ENCODE measurements around the gene CECR2.

Gene CECR2

GRCh38 chr22:17342361-17342760 is 26.9 kb upstream of the CECR2 start:
- Histone ChIP-seq H3K27me3 (replicated peaks; ENCODE audit: control insufficient read depth, insufficient read depth, low read length, poor library complexity, severe bottlenecking) (no peaks in the 10 kb centered on the region), H3K36me3 (ENCODE audit: control insufficient read depth, insufficient read depth, low read length) (no peaks in the 10 kb centered on the region), H3K9me3 (ENCODE audit: control insufficient read depth, low read length) (no peaks in the 10 kb centered on the region), H3K4me1 (ENCODE audit: control insufficient read depth, insufficient read depth, low read length, poor library complexity, severe bottlenecking) (no peaks in the 10 kb centered on the region), H3K27ac (ENCODE audit: insufficient read depth, low read length, poor library complexity, severe bottlenecking) (no peak overlapping the region), H3K4me3 (ENCODE audit: insufficient read depth, low read depth, low read length, poor library complexity, severe bottlenecking) (no peak overlapping the region)
- no peak for DNase-seq

- no peaks in the 10 kb centered on the region for H3K36me3 ChIP-seq (ENCODE audit: control insufficient read depth, insufficient read depth, low read length)
- no peak for DNase-seq
- no peaks in the 10 kb centered on the region for H3K9me3 ChIP-seq (ENCODE audit: control insufficient read depth, low read length)
- H3K27me3 ChIP-seq (replicated peaks; ENCODE audit: control insufficient read depth, insufficient read depth, low read length, poor library complexity, severe bottlenecking): no peaks in the 10 kb centered on the region
- H3K4me3 ChIP-seq (ENCODE audit: insufficient read depth, low read depth, low read length, poor library complexity, severe bottlenecking): no peak overlapping the region
- H3K27ac ChIP-seq (ENCODE audit: insufficient read depth, low read length, poor library complexity, severe bottlenecking): no peak overlapping the region
- no peaks in the 10 kb centered on the region for H3K4me1 ChIP-seq (ENCODE audit: control insufficient read depth, insufficient read depth, low read length, poor library complexity, severe bottlenecking)
These were observed 25.5 kb upstream of the CECR2 start for GRCh38 chr22:17343766-17344165.

DNA sequence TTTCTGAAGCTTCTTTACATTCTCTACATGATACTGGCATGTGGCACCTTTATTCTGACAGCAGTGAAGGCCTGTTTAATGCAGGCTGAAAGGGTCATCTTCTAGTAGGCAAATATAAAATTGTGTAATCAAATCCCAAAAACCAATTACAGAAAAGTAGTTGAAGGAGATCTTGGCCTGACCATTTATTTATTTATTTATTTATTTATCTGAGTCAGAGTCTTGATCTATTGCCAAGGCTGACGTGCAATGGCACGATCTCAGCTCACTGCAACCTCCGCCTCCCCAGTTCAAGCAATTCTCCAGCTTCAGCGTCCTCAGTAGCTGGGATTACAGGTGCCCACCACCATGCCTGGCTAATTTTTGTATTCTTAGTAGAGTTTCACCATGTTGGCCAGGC is 22.7 kb upstream of the CECR2 start:
- Histone ChIP-seq H3K36me3 (ENCODE audit: control insufficient read depth, insufficient read depth, low read length) (no peaks in the 10 kb centered on the region), H3K4me1 (ENCODE audit: control insufficient read depth, insufficient read depth, low read length, poor library complexity, severe bottlenecking) (no peaks in the 10 kb centered on the region), H3K27me3 (replicated peaks; ENCODE audit: control insufficient read depth, insufficient read depth, low read length, poor library complexity, severe bottlenecking) (no peaks in the 10 kb centered on the region), H3K27ac (ENCODE audit: insufficient read depth, low read length, poor library complexity, severe bottlenecking) (no peak overlapping the region), H3K9me3 (ENCODE audit: control insufficient read depth, low read length) (no peaks in the 10 kb centered on the region), H3K4me3 (ENCODE audit: insufficient read depth, low read depth, low read length, poor library complexity, severe bottlenecking) (no peak overlapping the region)
- DNase-seq: no peak

DNA sequence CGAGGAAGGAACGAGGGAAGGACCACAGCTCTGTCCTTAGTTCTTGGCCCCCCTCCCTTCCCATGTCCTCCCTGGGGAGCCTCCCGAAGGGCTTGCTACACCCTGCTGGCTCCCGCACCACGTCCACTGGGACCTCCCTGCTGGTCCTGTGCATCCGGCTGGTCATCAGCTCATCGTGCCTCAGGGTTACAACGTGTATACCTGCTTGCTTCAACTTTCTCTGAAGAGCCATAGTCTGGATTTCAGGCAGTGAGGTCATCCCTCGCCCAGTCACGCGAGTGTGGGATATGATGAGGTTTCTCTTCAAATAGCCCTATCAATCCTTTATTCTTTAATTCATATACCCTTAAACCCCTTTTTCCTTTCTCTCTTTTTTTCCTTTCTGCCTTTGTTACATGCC is 21.5 kb upstream of the CECR2 start:
- H3K4me3 ChIP-seq (ENCODE audit: insufficient read depth, low read depth, low read length, poor library complexity, severe bottlenecking): no peak overlapping the region
- no peaks in the 10 kb centered on the region for H3K36me3 ChIP-seq (ENCODE audit: control insufficient read depth, insufficient read depth, low read length)
- H3K4me1 ChIP-seq (ENCODE audit: control insufficient read depth, insufficient read depth, low read length, poor library complexity, severe bottlenecking): no peaks in the 10 kb centered on the region
- no peak for DNase-seq
- H3K9me3 ChIP-seq (ENCODE audit: control insufficient read depth, low read length): no peaks in the 10 kb centered on the region
- no peak overlapping the region for H3K27ac ChIP-seq (ENCODE audit: insufficient read depth, low read length, poor library complexity, severe bottlenecking)
- no peaks in the 10 kb centered on the region for H3K27me3 ChIP-seq (replicated peaks; ENCODE audit: control insufficient read depth, insufficient read depth, low read length, poor library complexity, severe bottlenecking)

GRCh38 chr22:17348464-17349103 is 20.7 kb upstream of the CECR2 start:
- Histone ChIP-seq H3K4me3 (ENCODE audit: insufficient read depth, low read depth, low read length, poor library complexity, severe bottlenecking) (no peak overlapping the region), H3K27me3 (replicated peaks; ENCODE audit: control insufficient read depth, insufficient read depth, low read length, poor library complexity, severe bottlenecking) (no peaks in the 10 kb centered on the region), H3K4me1 (ENCODE audit: control insufficient read depth, insufficient read depth, low read length, poor library complexity, severe bottlenecking) (no peaks in the 10 kb centered on the region), H3K9me3 (ENCODE audit: control insufficient read depth, low read length) (no peaks in the 10 kb centered on the region), H3K27ac (ENCODE audit: insufficient read depth, low read length, poor library complexity, severe bottlenecking) (no peak overlapping the region), H3K36me3 (ENCODE audit: control insufficient read depth, insufficient read depth, low read length) (no peaks in the 10 kb centered on the region)
- DNase-seq: no peak

- Histone ChIP-seq H3K36me3 (ENCODE audit: control insufficient read depth, insufficient read depth, low read length) (no peaks in the 10 kb centered on the region), H3K27ac (ENCODE audit: insufficient read depth, low read length, poor library complexity, severe bottlenecking) (no peak overlapping the region), H3K27me3 (replicated peaks; ENCODE audit: control insufficient read depth, insufficient read depth, low read length, poor library complexity, severe bottlenecking) (no peaks in the 10 kb centered on the region), H3K4me1 (ENCODE audit: control insufficient read depth, insufficient read depth, low read length, poor library complexity, severe bottlenecking) (no peaks in the 10 kb centered on the region), H3K4me3 (ENCODE audit: insufficient read depth, low read depth, low read length, poor library complexity, severe bottlenecking) (no peak overlapping the region), H3K9me3 (ENCODE audit: control insufficient read depth, low read length) (no peaks in the 10 kb centered on the region)
- no peak for DNase-seq
These were observed 20.1 kb upstream of the CECR2 start for GRCh38 chr22:17349172-17349571.

- H3K27ac ChIP-seq (ENCODE audit: insufficient read depth, low read length, poor library complexity, severe bottlenecking): no peak overlapping the region
- H3K4me3 ChIP-seq (ENCODE audit: insufficient read depth, low read depth, low read length, poor library complexity, severe bottlenecking): no peak overlapping the region
- H3K9me3 ChIP-seq (ENCODE audit: control insufficient read depth, low read length): no peaks in the 10 kb centered on the region
- DNase-seq: no peak
- H3K36me3 ChIP-seq (ENCODE audit: control insufficient read depth, insufficient read depth, low read length): no peaks in the 10 kb centered on the region
- H3K4me1 ChIP-seq (ENCODE audit: control insufficient read depth, insufficient read depth, low read length, poor library complexity, severe bottlenecking): no peaks in the 10 kb centered on the region
- H3K27me3 ChIP-seq (replicated peaks; ENCODE audit: control insufficient read depth, insufficient read depth, low read length, poor library complexity, severe bottlenecking): no peaks in the 10 kb centered on the region
These were observed 19.0 kb upstream of the CECR2 start for GRCh38 chr22:17350292-17350691.

DNA sequence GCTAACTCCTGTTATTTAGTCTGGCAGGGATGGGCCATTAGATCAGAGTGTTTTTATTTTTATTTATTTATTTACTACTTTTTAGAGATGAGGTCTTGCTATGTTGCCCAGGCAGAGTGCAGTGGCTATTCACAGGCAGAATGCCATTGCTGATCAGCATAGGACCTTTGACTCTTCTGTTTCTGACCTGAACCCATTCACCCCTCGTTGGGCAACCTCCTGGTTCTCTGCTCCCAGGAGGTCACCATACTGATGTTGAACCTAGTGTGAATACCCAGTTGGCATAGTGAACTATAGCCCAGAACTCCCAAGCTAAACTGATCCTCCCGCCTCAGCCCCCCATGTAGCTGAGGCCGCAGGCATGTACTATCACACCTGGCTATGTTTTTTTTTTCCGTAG is 16.5 kb upstream of the CECR2 start:
- DNase-seq: no peak
- Histone ChIP-seq H3K36me3 (ENCODE audit: control insufficient read depth, insufficient read depth, low read length) (no peaks in the 10 kb centered on the region), H3K4me3 (ENCODE audit: insufficient read depth, low read depth, low read length, poor library complexity, severe bottlenecking) (no peak overlapping the region), H3K27me3 (replicated peaks; ENCODE audit: control insufficient read depth, insufficient read depth, low read length, poor library complexity, severe bottlenecking) (no peaks in the 10 kb centered on the region), H3K27ac (ENCODE audit: insufficient read depth, low read length, poor library complexity, severe bottlenecking) (no peak overlapping the region), H3K9me3 (ENCODE audit: control insufficient read depth, low read length) (no peaks in the 10 kb centered on the region), H3K4me1 (ENCODE audit: control insufficient read depth, insufficient read depth, low read length, poor library complexity, severe bottlenecking) (no peaks in the 10 kb centered on the region)

DNA sequence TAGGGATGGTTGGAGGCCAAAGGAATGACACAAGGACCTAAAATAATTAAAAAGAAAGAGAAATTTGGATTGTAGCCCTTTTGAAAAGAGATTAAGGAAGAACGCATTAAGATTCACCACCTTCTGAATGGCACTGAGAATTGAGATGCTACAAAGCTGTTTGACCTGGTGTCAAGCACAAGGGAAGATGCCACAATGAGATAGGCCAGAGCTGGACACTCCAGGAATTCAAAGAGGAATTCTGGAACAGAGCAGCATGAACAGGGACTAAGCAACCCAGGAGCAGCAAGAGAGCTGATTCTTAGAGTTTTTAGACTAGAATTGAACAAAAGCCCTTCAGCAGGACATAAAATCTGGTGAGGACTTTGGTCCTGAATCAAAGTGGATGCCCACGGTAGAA is 11.6 kb upstream of the CECR2 start:
- Histone ChIP-seq H3K4me1 (ENCODE audit: control insufficient read depth, insufficient read depth, low read length, poor library complexity, severe bottlenecking) (no peaks in the 10 kb centered on the region), H3K9me3 (ENCODE audit: control insufficient read depth, low read length) (no peaks in the 10 kb centered on the region), H3K27ac (ENCODE audit: insufficient read depth, low read length, poor library complexity, severe bottlenecking) (no peak overlapping the region), H3K4me3 (ENCODE audit: insufficient read depth, low read depth, low read length, poor library complexity, severe bottlenecking) (no peak overlapping the region), H3K36me3 (ENCODE audit: control insufficient read depth, insufficient read depth, low read length) (no peaks in the 10 kb centered on the region), H3K27me3 (replicated peaks; ENCODE audit: control insufficient read depth, insufficient read depth, low read length, poor library complexity, severe bottlenecking) (no peaks in the 10 kb centered on the region)
- DNase-seq: no peak

- H3K4me3 ChIP-seq (ENCODE audit: insufficient read depth, low read depth, low read length, poor library complexity, severe bottlenecking): no peak overlapping the region
- no peaks in the 10 kb centered on the region for H3K4me1 ChIP-seq (ENCODE audit: control insufficient read depth, insufficient read depth, low read length, poor library complexity, severe bottlenecking)
- no peaks in the 10 kb centered on the region for H3K9me3 ChIP-seq (ENCODE audit: control insufficient read depth, low read length)
- no peak overlapping the region for H3K27ac ChIP-seq (ENCODE audit: insufficient read depth, low read length, poor library complexity, severe bottlenecking)
- no peaks in the 10 kb centered on the region for H3K27me3 ChIP-seq (replicated peaks; ENCODE audit: control insufficient read depth, insufficient read depth, low read length, poor library complexity, severe bottlenecking)
- H3K36me3 ChIP-seq (ENCODE audit: control insufficient read depth, insufficient read depth, low read length): no peaks in the 10 kb centered on the region
- DNase-seq: no peak
These were observed 10.8 kb upstream of the CECR2 start for GRCh38 chr22:17358415-17358814.
